ENCODE results near the gene CCN2.

DNA sequence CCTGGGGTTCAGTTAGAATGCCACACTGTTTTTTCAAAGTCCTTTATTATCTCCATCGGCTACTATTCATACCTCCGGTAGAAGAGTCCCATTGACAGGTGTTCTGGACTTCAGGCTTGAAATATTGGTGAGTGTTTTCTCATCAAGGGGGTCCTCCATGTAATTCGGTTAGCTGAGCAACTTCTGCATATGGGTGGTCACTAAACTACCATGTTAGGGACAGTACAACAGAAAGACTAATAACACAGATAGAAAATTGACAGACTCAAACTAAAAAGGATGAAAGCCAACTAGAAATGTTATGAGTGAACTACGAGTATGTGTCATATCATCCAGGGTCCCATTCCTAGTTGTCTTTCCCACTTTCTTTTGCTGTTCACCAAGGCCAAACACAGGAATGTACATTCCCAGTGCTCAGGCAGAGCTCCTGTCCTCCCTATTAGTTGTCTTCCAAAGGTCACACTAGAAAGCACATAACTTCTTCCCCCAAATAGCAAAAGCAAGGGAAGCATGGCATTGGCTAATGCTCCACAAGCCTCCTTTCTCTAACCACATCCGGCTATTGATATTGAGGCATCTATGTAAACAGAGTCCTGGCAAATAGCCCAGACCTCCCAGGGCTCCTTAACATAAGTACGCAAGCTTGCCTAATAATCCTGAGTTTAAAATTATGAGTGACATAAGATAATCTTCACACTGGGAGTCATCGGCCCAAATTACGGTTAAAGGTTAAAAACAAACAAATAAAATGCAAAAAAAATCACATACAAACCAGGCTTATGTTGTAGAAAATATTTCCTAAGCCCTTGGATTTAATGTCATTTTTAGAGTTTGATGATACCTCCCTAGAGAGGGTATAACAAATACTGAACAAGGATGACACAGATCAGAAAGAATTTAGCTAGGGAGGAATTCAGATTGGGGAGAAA lies 13.2 kb downstream of the CCN2 start:
- TF ChIP-seq, protein P1, sequence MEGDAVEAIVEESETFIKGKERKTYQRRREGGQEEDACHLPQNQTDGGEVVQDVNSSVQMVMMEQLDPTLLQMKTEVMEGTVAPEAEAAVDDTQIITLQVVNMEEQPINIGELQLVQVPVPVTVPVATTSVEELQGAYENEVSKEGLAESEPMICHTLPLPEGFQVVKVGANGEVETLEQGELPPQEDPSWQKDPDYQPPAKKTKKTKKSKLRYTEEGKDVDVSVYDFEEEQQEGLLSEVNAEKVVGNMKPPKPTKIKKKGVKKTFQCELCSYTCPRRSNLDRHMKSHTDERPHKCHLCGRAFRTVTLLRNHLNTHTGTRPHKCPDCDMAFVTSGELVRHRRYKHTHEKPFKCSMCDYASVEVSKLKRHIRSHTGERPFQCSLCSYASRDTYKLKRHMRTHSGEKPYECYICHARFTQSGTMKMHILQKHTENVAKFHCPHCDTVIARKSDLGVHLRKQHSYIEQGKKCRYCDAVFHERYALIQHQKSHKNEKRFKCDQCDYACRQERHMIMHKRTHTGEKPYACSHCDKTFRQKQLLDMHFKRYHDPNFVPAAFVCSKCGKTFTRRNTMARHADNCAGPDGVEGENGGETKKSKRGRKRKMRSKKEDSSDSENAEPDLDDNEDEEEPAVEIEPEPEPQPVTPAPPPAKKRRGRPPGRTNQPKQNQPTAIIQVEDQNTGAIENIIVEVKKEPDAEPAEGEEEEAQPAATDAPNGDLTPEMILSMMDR (IDR thresholded peaks at IDR 0.05) = no peak
- no peak for TF ChIP-seq ZFX (IDR thresholded peaks at IDR 0.05; ENCODE audit: borderline replicate concordance)
